HG03432 (cell line): ENCODE data around the gene JMJD4.
A peak's percentile ranks its signal among the peaks of the same experiment; 100 is the strongest.

Experiments used
- ATAC-seq: cut with Tn5 transposase; IDR thresholded peaks from one replicate; pipeline ENCODE4 v1.9.1; 2021; ENCODE audit warnings: mild to moderate bottlenecking, moderate library complexity; ENCODE audit not compliant: unreplicated experiment

JMJD4 gene

GRCh38 chr1:227734856-227735538, at the start of gene JMJD4, which contains the start of gene SNAP47:
Gene JMJD4, minus strand, starts transcription at chr1:227735302. Its CDS starts 29 bp downstream, at chr1:227735273.
Gene SNAP47, plus strand, starts transcription at chr1:227735435. Its CDS starts 12,302 bp downstream, at chr1:227747737.
- peak; percentile 94 for ATAC-seq

- no peak for ATAC-seq
Measured at GRCh38 chr1:227782226-227782625, 47.1 kb upstream of the JMJD4 start.

- no peak for ATAC-seq
Measured at GRCh38 chr1:227781314-227781930, 46.3 kb upstream of the JMJD4 start.

GRCh38 chr1:227780101-227781044, 45.3 kb upstream of the JMJD4 start:
- ATAC-seq, result no peak

- ATAC-seq, result no peak
Measured at GRCh38 chr1:227779685-227780084, 44.6 kb upstream of the JMJD4 start.

DNA sequence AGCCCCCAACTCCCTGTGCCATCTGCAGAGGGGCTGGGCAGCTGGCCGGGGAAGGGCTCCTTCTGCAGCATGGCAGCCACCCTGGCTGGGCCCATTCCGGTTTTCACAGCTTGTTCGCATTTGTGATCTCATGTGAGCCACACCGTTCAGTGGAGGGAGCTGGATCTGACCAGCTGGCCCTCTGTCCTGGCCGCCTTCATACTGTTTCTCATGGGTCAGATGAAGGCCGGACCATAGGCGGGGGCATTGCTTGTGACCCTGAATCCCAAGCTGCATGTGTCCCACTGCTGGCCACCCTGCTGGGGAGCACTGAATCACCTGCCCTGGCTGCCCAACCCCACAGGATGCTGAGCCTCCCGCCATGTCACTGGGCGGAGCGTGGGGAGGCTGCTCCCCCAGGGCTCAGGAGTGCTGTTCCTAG, 43.9 kb upstream of the JMJD4 start:
- ATAC-seq, result no peak

DNA sequence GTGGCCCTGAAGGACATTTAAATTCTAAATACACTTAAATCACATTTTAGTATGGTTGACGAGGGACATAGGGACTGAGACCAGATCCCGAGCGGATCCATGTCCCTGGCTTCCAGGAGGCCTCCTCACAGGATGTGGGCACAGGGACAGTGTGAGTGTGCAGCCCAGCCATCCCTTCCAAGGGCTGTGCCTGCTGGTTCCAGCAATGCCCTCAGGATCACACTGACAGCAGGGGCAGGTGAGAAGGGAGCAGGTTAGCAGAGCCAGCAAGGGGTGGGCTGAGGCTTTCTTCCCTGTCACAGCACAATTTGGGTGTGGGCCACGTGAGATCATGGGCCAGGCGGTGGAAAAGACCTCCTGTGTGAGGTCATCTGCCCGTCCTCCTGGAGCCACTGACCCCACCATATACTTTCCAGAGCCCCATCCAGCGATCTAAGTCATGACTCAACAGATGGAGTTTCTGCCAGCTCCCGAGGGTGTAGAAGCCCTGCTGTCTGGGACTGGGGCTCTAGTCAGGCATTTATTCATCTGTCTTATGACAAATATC, 43.4 kb upstream of the JMJD4 start:
- ATAC-seq, result no peak

GRCh38 chr1:227777646-227778045, 42.5 kb upstream of the JMJD4 start:
- ATAC-seq, result no peak

DNA sequence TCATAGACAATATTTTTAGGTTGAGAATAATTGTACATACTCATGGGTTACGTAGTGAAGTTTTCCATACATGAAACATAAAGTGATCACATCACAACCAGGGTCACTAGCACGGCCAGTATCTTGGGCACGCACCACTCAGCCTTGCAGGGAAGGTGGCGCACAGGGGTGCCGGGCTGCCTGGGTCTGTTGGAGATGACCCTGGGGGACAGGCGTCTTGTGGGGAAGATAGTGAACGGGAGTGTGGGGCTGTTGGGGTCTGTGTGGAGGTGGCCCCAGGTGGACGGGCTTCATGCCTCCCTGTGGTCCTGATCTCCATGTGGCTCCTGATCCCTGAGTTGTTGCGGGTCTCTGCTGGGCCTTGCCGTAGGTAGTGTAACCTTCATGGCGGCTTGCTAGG, 42.1 kb upstream of the JMJD4 start:
- no peak for ATAC-seq

- ATAC-seq, result no peak
Measured at GRCh38 chr1:227776331-227776771, 41.2 kb upstream of the JMJD4 start.

- no peak for ATAC-seq
Measured at GRCh38 chr1:227775841-227776240, 40.7 kb upstream of the JMJD4 start.

- ATAC-seq, result no peak
Measured at GRCh38 chr1:227774821-227775661, 39.9 kb upstream of the JMJD4 start.

DNA sequence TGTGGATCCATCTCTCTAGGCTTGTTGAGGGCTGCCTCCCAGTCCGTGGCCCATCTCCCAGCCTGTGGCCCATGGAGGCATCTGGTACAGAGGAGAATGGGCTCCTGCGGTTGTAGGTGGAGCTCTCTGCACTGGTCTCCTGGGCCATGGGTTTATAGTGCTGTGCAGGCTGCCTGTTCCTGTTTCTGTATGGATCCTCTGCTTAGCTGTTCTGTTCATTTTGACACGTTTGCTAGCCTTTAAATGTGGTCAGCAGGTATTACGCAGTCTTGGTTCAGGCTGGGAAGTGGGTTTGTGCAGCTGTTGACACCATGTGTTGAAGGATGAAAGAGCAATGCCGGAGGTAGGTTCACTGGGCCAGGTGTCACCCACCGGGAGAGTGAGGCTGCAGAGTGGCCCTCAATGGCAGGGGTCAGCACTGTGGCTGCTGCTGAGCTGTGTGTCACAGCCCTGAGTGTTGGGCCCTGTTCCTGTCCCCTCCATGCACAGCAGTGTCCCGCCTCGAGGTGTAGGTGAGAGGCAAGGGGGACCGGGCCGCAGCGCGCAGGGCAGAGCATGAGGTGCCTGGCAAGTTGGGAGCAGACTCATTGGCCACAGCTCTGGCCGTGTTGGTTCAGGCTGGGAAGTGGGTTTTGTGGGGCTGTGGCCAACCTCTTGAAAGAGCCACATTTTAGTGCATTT, 39.1 kb upstream of the JMJD4 start:
- ATAC-seq, result no peak

DNA sequence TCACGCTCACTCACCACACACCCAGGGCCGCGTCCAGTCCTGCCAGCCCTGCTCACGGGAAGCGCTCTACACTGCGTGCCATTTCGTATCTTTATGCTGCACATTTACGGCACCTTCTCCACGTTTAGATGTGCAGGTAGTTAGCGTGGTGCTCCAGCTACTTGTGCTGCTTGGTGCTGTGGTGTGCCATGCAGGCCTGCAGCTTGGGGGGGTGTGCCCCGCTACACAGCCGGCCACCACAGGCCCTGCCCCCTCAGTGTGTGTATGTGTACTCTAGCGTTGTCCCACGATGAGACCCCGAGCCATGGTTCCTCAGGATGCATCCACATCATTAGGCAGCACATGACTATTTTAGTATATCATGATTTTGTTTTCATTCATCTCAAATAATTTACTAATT, 38.5 kb upstream of the JMJD4 start:
- ATAC-seq, result no peak

- no peak for ATAC-seq
Measured at GRCh38 chr1:227771771-227772170, 36.7 kb upstream of the JMJD4 start.

GRCh38 chr1:227771326-227771725, 36.2 kb upstream of the JMJD4 start:
- no peak for ATAC-seq

DNA sequence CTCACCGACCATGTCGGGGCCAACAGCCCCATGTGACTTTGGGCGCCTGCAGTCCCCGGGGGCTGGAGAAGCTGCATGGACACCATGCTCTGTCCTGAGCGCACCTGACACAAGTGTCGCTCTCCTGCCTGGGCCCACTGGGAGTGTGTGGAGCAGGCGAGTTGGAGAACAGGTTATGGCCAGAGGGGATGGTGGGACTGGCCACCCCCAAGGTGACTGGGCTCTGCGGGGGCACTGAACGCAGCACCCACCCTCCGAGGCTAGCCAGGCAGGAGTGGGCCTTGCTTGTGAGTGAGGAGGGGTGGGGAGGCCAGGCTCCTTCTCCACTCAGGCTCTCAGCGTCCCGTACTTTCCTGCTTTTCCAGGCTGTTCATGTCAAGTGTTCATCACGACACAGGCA, 35.7 kb upstream of the JMJD4 start:
- no peak for ATAC-seq

GRCh38 chr1:227769936-227770494, 34.9 kb upstream of the JMJD4 start:
- ATAC-seq, result no peak
